GM20000 (cell line): ENCODE data around the gene RAPGEF1.
A peak's percentile ranks its signal among the peaks of the same experiment; 100 is the strongest.

ENCODE experiments used
- DNase-seq: peaks from one replicate; pipeline ENCODE4 v3.0.0; 2012; ENCODE audit warnings: low spot score
- TF ChIP-seq, protein P1 (sequence below): IDR thresholded peaks from 2 replicates; pipeline ENCODE4 v1.5.1; 2012; ENCODE audit warnings: mild to moderate bottlenecking, control low read depth; ENCODE audit errors: extremely low read depth, missing control alignments

RAPGEF1 gene

DNA sequence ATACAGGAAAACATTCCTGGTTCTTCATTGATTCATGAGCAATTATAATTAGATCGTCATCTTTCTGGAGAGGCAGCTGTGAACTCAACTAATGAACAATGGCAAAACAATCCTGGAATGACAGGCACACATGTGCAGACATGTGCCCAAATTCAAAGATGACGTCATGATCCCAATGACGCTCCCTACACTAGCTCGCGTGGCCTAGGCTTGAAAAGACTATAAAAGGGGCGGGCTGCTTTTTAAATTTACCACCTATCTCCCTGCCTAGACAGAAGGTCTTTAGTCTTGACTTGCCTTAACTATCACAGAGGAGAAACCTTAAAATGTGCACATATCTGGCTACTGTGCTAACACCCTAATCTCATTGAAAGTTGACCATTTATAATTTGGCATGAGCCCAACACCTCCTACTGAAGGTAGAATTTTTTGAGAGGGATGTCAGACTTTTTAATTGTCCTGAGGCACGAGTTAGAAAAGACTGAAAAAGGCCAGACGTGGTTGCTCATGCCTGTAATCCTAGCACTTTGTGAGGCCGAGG is 106.3 kb downstream of the RAPGEF1 start:
- TF ChIP-seq, protein P1, sequence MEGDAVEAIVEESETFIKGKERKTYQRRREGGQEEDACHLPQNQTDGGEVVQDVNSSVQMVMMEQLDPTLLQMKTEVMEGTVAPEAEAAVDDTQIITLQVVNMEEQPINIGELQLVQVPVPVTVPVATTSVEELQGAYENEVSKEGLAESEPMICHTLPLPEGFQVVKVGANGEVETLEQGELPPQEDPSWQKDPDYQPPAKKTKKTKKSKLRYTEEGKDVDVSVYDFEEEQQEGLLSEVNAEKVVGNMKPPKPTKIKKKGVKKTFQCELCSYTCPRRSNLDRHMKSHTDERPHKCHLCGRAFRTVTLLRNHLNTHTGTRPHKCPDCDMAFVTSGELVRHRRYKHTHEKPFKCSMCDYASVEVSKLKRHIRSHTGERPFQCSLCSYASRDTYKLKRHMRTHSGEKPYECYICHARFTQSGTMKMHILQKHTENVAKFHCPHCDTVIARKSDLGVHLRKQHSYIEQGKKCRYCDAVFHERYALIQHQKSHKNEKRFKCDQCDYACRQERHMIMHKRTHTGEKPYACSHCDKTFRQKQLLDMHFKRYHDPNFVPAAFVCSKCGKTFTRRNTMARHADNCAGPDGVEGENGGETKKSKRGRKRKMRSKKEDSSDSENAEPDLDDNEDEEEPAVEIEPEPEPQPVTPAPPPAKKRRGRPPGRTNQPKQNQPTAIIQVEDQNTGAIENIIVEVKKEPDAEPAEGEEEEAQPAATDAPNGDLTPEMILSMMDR = no peak
- no peak for DNase-seq

DNA sequence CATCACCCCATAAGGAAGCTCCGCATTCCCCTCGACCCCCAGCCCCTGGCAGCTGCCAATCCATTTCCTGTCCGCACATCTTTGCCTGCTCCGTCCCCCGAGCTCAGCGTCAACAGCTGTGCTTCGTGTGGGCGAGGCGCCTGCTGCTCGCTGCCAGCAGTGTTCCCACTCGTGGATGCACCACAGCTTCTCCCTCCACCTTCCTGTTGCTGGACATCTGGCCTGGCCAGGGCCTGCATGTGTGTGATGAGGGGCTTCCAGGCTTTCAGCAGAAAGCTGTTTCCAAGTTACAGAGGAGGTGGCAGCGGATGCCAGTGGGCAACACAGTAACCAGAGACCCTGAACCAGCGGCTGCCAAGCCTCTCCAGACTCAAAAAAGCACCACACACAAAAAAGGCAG is 108.6 kb downstream of the RAPGEF1 start:
- TF ChIP-seq, protein P1 = no peak
- DNase-seq = no peak

DNA sequence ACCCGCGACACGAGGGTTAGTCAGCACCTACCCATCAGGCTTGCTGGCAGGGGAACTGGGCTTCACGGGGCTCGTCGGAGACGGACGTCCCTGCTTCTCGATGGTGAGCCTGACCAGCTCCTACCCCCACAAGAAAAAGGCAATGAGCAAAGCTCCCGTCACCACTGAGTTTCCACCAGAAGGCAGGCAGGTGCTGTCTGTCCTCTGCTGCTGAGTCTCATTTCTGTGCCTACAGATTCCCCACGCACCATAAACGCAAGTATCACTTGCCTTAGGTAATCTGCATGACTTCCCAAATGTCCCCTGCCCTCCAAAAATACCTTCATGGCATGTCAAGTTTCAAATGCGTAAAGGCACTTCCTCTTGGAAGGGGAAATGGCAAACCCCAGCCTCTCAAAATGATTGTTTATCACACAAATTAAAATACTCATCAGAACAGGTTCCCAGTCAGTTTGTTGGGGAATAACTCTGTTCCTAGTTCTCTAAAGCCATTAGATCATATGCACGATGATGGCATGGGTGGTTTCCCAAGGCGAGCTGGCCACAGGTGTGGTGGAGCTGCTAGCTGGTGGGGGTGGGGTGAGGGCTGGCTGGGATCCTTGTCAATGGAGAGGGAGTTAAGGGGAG is 109.6 kb downstream of the RAPGEF1 start:
- peak; percentile 61 for DNase-seq
- TF ChIP-seq, protein P1 = no peak

DNA sequence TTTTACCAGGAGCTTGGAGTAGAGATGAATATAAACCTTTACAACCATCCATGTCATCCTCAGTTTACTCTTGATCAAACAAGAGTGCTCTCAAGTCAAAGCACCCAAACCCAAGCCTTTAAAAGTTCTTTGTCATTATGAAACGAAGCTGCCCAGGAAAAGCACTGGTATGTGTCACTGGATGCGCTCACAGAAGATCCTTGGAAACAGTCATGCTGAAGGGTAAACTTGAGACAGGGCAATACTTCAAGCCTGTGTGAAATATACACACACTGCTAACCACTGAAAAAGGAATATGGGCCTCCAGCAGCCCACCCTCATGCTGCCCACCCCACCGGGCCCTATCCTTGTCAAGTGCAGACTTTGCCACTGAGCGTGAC is 110.1 kb downstream of the RAPGEF1 start:
- no peak for DNase-seq
- TF ChIP-seq, protein P1 = no peak

DNA sequence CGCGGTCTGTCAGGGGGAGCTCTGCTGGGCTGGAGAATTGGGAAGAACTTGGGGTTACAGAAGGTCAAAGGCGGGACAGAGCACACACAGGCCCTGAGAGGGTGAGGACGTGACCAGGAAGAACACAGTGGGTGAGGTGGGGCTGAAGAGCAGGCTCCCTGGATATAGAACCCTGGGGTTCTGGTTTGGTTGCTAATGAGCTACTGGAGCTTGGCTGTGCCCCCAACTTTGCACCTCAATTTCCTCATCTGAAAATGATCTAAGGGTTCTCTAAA is 110.7 kb downstream of the RAPGEF1 start:
- TF ChIP-seq, protein P1 = no peak
- DNase-seq = no peak

DNA sequence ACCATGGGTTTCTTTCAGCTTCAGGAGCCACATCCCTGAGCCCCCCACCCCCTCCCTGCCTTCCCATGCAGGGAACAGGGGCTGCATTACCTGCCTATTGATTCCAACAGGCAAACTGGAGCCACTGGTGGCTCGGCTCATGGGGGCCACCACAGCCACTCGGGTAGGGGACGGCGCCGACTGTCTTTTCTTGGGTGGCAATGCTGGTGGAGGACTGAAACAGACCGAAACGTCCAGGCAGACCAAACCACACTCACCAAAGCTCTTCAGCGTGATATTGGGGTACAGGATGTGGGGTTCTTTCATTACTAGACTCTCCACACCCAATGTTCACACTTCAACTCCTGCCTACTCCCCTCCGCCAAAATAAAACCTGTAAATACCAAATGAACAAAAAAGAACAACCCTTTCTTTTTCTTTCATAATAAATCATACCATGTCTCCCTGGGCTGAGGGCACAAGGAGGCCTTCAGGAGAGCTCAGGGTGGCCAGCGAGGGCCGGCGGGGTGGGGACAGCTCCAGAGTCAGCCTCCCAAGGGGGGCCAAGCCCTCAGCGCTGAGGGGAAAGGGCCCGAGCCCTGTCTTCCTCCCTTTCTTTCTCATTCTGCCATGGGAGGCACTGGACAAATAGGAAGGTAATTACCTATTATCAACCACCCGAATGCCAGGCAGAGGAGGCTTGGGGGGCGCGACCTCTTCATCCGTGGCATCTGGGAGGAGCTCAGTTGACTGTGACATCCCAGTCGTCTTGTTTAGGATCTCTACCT is 111.2 kb downstream of the RAPGEF1 start:
- TF ChIP-seq, protein P1 = no peak
- DNase-seq = no peak

DNA sequence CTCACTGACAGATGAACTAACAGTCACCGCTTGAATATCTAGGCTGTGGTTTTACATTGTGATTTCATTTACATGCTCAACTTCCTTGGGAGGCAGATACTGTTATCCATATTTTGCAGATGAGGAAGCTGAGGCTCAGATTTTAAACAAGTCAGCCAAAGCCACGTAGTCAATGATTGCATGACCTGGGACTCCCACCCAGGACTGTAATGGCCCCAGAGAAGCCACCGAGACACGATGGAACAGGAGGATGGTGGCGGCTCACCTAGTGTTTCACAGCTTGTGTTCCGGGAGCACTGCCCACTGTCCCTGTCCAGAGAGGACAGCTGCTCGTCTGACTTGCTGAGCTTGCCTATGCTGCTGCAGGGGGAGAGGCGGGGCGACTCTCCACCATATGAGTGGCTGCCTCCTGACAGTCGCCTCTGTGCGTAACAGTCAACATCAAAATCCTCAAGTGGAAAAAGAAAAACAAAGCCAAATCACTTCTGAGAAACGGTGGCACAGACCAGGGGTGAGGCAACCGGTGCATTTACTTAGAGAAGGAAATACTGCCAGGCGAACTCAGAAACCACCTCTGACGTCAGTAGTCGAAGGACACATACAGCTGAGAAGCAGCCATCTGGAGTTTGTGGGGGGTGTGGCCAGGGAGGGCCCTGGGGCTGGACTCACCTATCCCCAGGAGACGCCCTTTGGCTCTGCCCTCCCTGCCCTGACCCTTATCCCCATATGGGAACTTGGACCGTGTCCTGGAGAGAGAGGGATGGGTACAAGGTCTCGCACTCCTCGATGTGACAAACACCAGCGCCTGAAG is 112.0 kb downstream of the RAPGEF1 start:
- DNase-seq = no peak
- TF ChIP-seq, protein P1 = no peak
